ENCODE data around the gene HHIPL1.

DNA sequence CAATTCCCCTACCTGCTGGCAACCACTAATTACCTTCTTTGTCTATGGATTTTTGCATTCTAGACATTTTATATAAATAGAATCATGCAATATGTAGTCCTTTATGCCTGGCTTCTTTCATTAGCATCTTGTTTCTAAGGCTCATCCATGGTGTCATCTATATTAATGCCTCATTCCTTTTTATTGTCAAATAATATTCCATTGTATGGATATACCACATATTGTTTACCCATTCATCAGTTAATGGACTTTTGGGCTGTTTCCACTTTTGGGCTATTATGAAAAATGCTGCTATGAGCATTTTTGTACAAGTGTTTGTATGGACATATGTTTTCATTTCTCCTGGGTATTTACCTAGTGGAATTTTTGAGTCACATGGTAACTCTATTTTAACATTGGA is 57.2 kb downstream of the HHIPL1 start:
- TF ChIP-seq EZH2 (IDR thresholded peaks at IDR 0.05; ENCODE audit: low read depth, low read length, severe bottlenecking) (no peak), SIN3A (conservative IDR thresholded peaks at IDR 0.05 in 1 of 2, IDR thresholded peaks at IDR 0.05 in 1 of 2; ENCODE audit: low read depth in 1 of 2, low read length in 2 of 2) (no peak), EP300 (IDR thresholded peaks at IDR 0.05; ENCODE audit: borderline replicate concordance in 1 of 2, low read depth in 2 of 2, low read length in 2 of 2) (no peak), RNF2 (IDR thresholded peaks at IDR 0.05; ENCODE audit: borderline replicate concordance, low read depth, low read length, missing control alignments, poor library complexity, severe bottlenecking) (no peak)
- TF ChIP-seq, protein P1, sequence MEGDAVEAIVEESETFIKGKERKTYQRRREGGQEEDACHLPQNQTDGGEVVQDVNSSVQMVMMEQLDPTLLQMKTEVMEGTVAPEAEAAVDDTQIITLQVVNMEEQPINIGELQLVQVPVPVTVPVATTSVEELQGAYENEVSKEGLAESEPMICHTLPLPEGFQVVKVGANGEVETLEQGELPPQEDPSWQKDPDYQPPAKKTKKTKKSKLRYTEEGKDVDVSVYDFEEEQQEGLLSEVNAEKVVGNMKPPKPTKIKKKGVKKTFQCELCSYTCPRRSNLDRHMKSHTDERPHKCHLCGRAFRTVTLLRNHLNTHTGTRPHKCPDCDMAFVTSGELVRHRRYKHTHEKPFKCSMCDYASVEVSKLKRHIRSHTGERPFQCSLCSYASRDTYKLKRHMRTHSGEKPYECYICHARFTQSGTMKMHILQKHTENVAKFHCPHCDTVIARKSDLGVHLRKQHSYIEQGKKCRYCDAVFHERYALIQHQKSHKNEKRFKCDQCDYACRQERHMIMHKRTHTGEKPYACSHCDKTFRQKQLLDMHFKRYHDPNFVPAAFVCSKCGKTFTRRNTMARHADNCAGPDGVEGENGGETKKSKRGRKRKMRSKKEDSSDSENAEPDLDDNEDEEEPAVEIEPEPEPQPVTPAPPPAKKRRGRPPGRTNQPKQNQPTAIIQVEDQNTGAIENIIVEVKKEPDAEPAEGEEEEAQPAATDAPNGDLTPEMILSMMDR (IDR thresholded peaks at IDR 0.05; ENCODE audit: control extremely low read depth in 1 of 3, insufficient read depth in 1 of 3, low read depth in 1 of 3, low read length in 3 of 3), result no peak

Data from H1 (cell line).